ENCODE measurements around the gene CCDC126.

- TF ChIP-seq CTCF (IDR thresholded peaks at IDR 0.05) (no peak), POLR2A (IDR thresholded peaks at IDR 0.05) (no peak)
Observed at GRCh38 chr7:23693224-23693623, 96.0 kb downstream of the CCDC126 start.
